NCI-H2227 treated with DMSO at 0.1 percent for 48 hours (cell line): Measurements from ENCODE around the gene TPMT.

Experiments used
- DNase-seq: peaks from one replicate; lab custom pipeline; 2025; lab: John Stamatoyannopoulos, UW

Gene TPMT

DNA sequence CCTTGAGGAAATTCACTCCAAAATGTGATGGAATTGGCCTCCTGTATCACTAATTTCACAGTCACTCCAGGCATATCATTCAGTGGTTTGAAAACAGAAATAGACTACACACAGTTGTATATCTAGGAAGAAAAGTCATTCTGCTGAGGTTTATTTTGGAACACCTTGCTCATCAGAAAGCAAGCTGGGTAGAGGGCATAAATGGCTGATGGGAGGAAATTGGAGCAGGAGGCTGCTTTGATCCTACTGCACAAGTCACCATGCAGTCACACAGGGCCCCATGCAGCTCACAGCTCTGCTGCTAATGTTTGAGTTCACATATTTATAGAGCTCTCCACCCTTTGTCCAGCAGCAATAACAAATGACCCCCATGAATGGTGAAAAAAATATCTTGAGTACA lies 44.7 kb downstream of the TPMT start:
- no peak for DNase-seq

DNA sequence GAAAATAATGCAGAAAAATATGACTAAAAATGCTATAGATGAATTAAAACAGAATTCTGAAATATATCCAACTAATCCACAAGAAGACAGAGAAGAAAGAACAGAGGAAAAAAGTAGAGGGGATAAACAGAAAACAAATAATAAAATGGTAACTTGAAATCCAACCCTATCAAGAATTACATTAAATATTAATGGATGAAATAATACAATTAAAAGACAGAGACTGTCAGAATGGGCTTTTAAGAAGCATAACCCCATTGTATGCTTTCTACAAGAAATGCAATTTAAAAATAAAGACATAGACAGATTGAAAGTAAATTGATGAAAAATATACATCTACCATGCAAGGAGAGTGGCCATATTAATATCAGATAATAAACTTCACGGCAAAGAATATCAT lies 47.8 kb downstream of the TPMT start:
- no peak for DNase-seq

DNA sequence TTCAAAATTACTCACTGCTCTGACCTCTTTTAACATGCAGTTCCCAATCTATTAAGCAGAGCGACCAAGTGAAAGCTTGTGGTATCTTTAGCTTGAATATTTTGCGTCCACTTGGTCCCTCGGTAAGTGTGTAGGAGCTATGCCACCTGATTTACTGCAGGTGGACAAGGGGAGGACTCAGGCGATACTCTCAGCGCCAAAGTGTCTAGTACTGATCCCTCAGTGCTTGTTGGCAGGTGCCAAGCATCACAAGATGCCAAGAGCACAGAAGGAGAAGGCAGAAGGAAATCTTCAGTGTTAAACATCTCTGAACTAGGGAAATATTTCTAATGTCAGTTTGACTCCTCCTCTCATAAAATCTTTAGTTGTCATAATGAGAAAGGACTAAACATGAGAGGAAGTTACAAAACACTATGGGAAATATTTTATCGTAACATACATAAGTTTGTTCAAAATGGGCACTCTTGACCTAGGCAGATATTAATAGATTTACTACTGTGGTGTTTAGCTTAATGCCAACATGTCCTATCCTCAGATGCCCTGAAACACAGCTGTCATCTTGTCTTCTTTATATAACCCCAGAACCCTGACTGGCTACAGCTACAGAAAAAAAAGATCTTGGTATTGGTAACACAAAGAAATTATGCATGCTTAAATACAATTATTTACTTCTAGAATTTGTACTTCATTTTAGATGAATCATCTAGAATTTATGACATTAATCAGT lies 51.9 kb downstream of the TPMT start:
- DNase-seq: no peak

DNA sequence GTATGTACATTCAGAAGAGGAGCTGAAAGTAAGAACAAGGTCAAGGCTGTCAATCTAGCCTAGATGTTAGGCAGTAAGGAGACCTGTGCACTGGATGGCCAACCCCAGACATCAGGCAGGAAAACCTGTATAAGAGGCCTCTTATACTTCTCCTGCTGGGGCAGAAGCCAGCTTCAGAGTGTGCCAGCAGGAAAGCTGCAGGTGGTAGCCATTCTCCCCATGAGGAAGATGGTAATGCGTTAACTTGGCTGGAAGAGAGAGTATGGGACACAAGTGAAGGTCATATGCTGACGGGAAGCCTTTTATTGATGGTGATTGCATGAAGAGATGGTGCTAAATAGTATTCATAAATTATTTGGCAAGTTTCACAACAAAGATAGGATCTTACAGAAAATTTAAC lies 53.0 kb downstream of the TPMT start:
- DNase-seq: no peak

DNA sequence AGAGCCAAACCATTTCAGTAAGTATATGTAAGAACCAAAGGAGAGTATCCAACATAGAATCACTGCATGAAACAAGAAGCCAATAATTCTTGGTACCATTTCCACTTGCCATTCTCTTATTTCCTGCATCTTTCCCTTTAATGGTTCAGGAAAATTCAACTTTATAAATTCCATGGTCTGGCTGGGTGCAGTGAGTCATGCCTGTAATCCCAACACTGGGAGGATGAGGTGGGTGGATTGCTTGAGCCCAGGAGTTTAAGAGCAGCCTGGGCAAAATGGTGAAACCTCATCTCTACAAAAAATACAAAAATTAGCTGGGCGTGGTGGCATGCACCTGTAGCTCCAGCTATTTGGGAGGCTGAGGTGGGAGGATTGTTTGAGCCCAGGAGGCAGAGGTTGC lies 53.6 kb downstream of the TPMT start:
- no peak for DNase-seq

DNA sequence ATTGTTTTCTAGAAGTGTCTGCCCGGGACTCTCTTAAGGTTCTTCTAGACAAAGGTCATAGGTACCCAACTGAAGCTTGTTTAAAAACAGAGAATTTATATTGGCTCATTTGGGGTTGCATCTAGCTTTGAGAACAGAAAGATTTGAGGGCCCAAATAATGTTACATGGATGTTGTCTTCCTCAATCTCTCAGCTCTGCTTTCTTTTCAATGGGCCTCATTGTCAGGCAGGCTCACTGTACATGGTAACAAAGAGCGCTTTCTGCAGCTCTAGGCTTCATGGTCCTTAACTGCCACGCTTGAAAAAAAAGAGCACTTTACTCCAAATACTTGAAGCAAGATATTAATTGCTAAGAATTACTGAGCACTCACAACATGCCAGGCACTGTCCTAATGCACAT lies 54.6 kb downstream of the TPMT start:
- no peak for DNase-seq

DNA sequence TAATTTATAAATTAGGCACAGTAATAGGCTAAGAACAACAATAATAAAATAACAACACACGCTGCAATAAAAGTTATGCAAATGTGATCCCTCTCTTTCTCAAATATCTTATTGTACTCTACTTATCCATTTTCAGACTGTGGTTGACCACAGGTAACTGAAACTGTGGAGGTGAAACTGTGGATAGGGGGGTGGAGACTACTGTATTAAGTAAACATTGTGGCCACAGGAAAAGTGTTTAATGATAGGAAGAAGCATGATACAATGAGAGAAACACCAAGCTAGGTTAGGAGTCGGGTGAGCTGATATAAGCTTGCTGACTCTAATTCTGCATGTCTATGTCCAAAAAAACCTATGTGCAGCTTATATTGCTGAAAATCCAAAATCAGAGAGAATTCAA lies 55.4 kb downstream of the TPMT start:
- DNase-seq: no peak

DNA sequence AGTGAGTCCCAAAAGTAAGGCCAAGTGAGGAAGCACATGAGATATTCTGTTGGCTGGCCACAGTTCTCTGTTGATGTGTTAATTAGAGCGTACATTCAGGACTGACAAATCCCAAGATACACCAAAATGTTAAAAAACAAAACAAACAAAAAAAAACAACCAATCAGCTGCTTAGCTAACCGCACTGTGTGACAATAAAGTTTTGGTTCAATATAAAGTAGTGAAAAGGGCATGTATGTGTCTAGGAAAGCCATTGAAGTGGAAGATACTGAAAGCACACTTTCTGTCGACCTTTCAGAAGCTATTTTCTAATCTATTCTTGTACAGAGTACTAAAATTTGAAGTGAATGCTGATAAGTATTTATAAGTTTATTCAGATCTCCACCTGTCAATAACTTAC lies 58.5 kb downstream of the TPMT start:
- DNase-seq: no peak

DNA sequence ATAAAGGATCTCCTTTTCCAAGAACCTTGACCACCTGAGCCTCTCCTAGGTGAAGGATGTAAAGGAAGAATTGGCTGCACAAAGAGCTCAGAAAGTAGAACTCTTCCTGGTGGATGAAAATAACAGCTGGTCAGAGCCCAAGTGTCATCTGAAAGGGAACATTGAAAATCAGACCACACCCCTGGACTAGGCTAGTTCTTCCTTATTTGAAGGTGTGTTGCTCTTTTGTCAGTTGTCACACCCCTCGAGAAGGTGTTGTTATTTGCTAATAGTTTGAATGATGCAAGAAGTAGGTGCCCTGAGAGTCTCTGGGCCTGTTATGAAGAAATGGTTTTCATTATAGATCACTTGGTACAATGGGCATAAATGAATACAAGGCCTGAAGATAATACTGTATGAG lies 63.5 kb downstream of the TPMT start:
- no peak for DNase-seq

DNA sequence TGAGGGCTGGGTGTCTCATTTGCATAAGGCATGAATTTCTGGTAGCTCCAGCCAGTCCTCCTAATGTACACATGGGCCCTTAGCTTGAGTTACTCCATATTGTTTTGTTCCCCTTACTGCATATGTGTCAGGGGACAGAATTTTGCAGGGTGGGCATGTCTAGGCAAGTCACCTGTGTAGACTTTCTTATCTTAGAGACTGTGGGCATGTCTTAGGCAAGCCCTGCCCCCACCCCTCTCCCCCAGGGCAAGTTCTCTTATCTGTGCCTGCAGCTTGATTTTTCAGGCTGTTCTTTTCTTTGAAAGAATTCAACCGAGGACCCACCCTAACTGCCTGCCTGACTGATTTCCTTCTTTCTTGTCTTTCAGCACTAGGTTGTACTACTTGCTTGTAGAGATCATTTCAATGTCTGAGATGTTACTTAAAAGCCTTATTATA lies 64.5 kb downstream of the TPMT start:
- DNase-seq: no peak

DNA sequence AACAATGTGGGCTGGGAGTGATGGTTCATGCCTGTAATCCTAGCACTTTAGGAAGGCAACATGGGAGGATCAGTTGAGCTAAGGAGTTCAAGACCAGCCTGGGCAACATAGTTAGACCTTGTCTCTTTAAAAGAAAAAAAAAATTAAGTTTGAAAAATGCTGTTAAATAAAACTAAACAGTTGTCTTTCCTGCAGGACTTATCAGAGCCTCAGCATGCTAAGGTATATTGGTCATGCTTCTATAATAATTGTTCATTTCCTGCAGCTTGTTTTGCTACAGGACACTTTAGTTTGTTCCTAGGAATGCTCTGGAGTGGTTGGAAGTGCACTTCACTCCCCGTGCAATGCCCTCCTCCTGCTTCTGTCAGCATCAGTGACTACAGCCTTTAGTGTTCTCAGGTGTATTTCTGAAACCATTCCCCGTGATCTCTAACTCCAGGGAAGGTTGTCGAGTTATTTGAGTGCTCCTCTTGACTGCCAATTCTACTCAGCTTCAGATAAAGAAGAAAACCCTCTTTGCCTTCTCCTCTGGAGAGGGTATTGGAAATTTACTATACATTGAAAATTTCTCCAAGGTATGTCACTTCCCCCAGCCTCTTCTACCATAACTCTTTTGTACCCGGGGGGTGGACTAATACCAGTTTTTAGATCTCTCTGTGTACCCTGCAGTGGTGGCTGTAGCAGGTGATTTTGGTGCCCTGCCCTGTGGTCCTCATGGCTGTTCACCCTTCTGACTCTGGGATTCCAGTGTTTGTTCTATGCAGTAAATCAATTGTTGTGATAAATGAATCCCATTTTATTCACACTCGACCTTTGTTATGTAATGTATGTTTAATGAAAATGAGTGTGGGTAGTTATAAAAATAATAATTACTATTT lies 66.2 kb downstream of the TPMT start:
- DNase-seq: no peak

DNA sequence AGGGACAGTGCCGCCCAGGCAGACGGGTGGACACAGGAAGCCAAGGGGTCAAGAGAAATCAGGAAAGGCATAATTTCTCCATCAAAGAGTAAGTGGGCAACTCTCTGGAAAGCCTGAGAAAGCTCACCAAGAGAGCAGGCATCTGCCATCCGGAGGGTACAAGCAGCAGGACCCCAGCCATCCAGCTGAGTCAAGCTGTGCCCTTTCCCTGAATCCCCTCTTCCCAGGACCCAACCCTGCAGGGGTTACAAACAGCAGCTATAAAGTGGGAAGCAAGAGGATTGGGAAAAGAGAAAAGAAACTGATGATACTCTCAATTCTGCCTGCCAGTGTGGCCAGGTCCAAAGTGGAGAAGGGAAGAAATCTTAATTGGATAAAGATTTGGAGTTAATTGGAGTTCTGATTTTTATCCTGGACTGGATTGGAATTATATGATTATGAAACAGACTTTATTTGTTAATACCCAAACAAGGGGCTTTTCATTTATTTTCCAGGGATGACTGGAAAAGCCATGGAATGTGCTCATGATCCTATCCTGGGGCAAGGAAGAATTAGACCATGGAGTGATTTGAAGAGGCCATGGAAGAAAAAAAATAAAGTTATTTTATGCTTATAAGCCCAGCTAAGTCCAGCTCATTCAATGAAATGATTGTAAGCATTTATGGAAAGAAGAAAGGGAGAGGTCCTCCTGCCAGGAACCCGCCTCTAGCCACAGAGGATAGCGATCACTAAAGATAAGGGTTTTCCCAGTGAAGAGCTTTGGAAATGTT lies 67.3 kb downstream of the TPMT start:
- DNase-seq: no peak

DNA sequence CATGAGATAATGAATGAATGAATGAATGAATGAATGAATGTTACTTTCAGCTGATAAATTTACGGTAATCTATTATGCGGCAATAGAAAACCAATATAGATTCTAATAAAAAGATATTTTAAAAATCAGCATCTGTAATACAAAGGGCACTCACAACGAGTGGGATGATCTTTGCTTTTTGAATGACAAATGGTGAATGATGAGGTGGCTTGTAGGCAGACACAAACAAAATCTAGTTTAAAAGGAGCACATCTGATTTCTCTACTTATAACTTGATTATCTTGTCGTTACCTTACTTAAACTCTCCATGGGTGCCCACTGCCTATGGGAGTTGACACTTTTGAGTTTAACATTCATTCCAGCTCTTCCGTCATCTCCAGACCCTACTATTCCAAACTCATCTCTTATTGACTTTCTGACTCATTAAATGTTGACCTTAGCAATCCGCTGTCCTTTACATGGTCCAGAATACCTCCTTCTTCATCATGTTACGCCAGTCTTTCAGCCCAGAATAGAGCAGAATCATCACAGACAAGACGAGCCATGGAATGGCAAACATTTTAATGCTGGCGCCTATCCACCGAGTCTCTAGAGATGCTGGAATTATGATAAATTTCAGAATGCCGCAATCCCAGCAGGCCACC lies 73.7 kb downstream of the TPMT start:
- DNase-seq: no peak

DNA sequence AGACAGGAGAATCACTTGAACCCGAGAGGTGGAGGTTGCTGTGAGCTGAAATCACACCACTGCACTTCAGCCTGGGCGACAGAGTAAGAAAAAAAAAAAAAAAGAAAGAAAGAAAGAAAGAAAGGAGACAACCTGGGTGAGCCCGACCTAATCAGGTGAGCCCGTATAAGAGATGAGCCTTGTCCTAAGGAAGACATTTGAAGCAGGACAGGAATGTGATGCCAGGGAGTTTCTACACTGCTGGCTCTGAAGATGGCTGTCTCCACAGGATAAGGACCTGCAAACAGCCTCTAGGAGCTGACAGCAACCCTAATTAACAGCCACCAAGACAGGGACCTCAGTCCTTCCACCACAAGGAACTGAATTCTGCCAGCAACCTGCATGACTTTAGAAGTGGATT lies 74.3 kb downstream of the TPMT start:
- no peak for DNase-seq

DNA sequence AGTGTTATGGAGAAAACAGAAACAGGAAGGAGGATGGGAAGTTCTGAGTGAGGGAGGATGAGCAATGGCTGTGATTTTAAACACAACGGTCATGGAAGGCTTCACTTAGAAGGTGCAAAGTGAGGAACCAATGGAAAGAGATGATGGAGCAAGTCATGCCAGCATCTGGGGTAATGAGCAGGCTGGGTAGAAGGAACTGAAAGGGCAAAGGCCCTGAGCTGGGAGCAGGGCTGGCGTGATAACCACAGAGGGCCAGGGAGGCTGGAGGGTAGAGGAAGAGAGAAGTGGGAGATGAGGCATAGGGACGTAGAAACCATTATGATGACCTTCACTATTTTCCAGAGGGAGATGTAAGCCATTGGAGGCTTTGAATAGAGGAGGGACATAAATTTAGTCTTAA lies 76.0 kb downstream of the TPMT start:
- no peak for DNase-seq
